Brain pericyte (primary cell): ENCODE results near the gene COX4I1.
"Not testable (repeated sequence)": the region's sequence is repeated elsewhere in the genome, so short reads cannot be mapped to it uniquely, and the experiment has no call there.

Experiments
- DNase-seq: peaks from one replicate; pipeline ENCODE4 v3.0.0-alpha.2; 2012; ENCODE audit warnings: low read depth, low spot score

Gene COX4I1

GRCh38 chr16:85824161-85825135 lies 25.0 kb downstream of the COX4I1 start:
- DNase-seq, result no peak

DNA sequence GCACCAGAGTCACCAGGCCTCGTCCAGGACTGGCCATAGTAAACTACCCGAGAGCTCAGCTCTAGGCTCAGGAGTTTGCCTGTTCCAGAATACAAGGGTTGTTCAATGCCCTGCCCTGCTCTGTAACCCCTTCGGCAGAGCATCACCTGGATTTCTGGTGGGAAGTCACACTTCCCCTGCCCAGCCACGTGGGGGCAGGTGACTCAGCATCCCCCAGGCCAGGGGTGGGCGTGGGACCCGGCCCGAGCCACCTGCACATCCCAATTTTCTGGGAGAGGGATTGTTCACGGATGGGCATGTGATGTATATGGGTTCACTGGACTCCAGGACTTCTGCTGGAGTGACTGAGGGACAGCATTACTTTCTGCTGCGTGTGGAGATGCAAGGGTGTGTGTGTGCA lies 25.8 kb downstream of the COX4I1 start:
- DNase-seq, result no peak

DNA sequence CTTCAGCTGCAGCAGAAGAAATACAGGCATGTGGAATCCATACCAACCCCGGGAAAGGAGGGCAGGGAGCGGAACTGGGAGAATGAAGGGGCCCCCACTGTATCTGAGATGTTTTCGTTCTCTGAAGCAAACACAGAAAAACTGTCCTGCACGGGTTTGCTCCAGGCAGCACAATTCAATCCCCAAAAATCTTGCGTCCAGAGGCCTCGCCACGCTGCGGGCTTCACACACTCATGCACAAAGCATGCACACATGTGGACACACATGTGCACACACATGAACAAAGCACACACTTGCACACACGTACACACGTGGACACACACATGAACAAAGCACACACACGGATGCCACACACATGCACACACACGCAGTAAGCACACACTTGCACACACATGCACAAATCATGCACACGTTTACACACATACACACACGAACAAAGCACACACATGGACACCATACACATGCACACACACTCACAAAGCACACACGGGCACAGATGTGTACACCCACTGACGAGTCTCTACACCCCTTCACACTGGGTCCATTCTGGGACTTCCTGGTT lies 27.3 kb downstream of the COX4I1 start:
- DNase-seq, result no peak

DNA sequence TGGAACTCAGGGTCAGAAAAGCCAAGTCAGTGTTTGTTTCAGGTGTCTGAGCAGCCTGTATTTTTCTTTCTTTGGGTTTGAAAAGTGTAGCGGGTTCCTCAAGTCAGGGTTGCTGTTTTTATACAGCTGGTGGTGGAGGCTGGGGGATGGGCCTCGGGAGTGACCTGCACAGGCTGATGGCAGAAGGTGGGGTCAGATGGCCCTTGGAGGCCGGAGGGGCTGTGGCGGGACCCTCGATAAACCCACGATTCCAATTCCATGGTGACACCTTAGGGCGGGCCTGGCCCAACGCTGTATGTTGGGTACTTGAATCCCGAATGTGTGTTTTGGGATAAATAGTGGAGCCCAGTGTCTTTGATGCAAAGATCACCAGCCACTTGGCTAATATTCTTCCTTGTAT lies 28.7 kb downstream of the COX4I1 start:
- DNase-seq, result no peak

GRCh38 chr16:85829171-85829719 lies 29.8 kb downstream of the COX4I1 start:
- no peak for DNase-seq

DNA sequence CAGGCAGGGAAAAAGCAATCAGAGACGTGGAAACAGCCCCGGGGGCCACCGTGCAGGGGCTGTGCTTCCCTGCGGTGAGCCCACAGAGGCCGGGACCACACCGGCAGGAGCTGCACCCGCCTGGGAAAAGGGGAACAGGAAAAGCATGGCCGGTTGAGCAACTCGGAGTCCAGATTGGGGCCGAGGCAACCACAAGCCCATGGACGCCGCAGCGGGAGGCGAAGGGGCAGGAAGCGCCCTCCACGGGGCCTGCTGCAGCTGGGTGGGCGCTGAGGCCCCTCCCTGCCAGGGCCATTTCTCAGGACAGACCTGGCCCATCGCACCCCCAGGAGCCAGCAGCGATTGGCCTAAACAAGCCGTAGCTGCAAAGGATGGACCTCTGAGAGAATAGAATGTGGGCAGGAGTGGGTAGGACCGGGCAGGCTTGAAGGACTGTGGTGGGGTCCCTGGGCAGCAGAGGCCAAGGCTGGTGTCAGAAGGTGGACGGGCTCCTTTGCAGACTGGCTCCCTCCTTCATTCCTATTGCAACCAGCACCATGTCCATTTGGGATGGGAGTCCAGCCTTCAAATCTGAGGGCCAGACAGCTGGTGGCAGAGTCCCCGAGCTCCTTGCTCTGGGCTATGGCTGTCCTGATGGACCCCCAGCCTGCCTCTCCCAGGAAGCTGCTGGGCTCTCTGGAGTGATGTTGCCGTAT lies 30.4 kb downstream of the COX4I1 start:
- DNase-seq, result no peak

- DNase-seq, result no peak
Measured at GRCh38 chr16:85830821-85831220, 31.3 kb downstream of the COX4I1 start.

DNA sequence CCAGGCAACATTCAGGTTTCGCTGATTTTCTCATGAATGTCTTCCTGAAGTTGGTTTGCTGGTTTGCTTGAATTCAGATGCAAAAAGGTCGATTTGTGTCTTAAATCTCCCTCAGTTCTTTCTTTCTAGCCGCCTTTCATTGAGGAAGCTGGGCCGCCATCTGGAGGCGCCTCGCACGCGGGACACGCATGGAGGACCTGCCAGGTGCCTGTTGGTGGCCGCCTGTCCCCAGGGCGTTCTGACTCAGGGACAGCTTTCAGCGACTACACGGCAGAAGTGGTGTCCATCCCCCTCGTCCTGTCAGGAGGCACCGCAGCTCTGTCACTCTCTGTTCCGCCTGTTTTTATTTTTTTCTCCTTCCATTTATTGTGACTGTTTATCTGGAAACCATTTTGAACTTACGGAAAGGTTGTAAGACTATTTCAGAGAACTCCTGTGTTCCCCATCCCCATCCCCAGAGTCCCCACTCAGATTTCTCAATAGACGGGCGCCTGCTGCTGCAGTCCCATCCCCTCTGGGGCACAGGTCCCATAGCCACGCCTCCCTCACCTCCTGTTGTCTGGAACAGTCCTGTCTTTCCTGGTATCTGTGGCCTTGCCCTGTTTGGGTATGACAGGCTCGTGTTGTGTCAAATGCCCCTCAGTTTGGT lies 33.2 kb downstream of the COX4I1 start:
- no peak for DNase-seq

GRCh38 chr16:85833219-85833920 lies 33.9 kb downstream of the COX4I1 start:
- DNase-seq, result no peak

- DNase-seq, result no peak
Measured at GRCh38 chr16:85834741-85835140, 35.2 kb downstream of the COX4I1 start.

- DNase-seq, result no peak
Measured at GRCh38 chr16:85835227-85835751, 35.8 kb downstream of the COX4I1 start.

- DNase-seq, result no peak
Measured at GRCh38 chr16:85835956-85836705, 36.6 kb downstream of the COX4I1 start.

GRCh38 chr16:85836706-85837582 lies 37.4 kb downstream of the COX4I1 start:
- DNase-seq, result no peak

DNA sequence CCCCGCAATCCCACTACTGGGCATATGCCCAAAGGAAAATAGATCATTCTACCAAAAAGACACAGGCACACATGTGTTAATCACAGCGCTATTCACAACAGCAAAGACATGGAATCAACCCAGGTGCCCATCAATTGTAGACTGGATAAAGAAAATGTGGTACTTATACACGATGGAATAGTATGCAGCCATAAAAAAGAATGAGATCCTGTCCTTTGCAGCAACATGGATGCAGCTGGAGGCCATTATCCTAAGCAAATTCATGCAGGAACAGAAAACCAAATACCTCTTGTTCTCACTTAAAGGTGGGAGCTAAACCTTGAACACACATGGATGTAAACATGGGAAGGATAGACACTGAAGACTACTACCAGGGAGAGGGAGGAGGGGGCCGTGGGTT lies 38.2 kb downstream of the COX4I1 start:
- not testable (repeated sequence) for DNase-seq

- no peak for DNase-seq
Measured at GRCh38 chr16:85838381-85838780, 38.9 kb downstream of the COX4I1 start.

GRCh38 chr16:85838876-85839585 lies 39.5 kb downstream of the COX4I1 start:
- DNase-seq, result no peak

- no peak for DNase-seq
Measured at GRCh38 chr16:85839681-85840240, 40.3 kb downstream of the COX4I1 start.

DNA sequence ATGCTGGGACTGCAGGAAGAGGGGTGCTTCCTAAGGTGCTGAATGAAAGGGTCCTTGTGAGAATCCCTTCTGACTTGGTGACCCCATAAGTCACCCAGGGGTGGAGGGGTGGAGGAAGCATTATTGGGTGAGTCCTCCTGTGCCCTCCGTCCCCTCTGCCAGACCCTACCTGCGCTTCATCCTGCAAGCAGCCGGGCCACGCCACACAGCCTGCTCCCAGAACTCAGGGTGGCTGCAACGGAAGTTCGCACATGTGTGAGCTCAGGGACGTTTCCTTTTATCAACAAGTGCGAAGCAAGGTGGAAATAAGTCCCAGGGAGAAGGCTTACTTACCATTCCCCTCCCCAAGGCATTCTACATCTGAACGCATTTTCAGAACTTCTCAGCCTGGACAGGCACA lies 40.9 kb downstream of the COX4I1 start:
- no peak for DNase-seq
